Measurements from ENCODE around the gene LTK. TPM values are rescaled to one million over a fixed set of nuclear protein-coding genes. Genes with fewer than 3 reads are reported as not detected.

LTK gene
- total and polyA plus RNA-seq, 8 donors: 1.2 to 25.2 (median 6.5) TPM

DNA sequence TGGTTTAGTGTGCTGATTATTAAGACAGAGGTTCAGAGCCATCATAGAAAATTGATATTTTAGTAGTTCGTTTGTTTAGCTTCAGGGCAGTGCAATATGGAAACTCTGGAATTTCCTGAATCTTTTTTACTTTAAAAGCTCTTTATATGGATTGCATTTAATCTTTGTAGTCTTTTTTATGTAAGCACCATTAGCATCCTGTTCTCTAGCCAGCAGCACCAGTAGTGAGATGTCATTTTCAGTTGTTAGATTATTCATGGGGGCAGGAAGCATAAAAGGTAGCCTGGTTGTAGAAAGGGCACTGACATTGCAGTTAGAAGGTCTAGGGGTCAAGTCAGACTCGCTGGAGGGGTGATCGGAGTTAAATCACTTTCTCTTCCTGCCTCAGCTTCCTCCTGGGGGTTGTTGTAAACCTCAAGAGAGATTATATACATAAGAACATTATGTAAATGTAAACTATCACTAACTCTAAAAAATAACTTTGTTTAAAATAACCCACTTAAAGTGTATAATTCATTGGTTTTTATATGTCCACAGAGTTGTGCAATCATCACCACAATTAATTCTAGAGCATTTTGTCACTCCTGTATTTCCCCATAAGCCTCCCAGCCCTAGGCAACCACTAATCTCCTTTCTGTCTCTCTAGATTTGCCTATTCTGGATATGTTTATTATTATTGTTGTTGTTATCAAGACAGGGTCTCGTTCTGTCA lies 51.4 kb downstream of the LTK start:
- Histone ChIP-seq H3K27ac (no peak overlapping the region), H3K9me3 (no peaks in the 10 kb centered on the region), H3K27me3 (no peaks in the 10 kb centered on the region), H3K4me1 (no peaks in the 10 kb centered on the region), H3K36me3 (peaks cover 22 to 97% (median 85%) of the 10 kb centered on the region in 4 donors), H3K4me3 (no peak overlapping the region)
- intact Hi-C loops (cut with DNase I; ENCODE audit: low total_unique reads): no loop called here
- no peak for DNase-seq
- TF ChIP-seq POLR2AphosphoS5 (IDR thresholded peaks at IDR 0.05) (no peak), POLR2A (IDR thresholded peaks at IDR 0.05) (no peak), EP300 (IDR thresholded peaks at IDR 0.05) (no peak)
- TF ChIP-seq, protein P1, sequence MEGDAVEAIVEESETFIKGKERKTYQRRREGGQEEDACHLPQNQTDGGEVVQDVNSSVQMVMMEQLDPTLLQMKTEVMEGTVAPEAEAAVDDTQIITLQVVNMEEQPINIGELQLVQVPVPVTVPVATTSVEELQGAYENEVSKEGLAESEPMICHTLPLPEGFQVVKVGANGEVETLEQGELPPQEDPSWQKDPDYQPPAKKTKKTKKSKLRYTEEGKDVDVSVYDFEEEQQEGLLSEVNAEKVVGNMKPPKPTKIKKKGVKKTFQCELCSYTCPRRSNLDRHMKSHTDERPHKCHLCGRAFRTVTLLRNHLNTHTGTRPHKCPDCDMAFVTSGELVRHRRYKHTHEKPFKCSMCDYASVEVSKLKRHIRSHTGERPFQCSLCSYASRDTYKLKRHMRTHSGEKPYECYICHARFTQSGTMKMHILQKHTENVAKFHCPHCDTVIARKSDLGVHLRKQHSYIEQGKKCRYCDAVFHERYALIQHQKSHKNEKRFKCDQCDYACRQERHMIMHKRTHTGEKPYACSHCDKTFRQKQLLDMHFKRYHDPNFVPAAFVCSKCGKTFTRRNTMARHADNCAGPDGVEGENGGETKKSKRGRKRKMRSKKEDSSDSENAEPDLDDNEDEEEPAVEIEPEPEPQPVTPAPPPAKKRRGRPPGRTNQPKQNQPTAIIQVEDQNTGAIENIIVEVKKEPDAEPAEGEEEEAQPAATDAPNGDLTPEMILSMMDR (IDR thresholded peaks at IDR 0.05): no peak
- 59 to 75% (median 70%) methylated on average over 4 of the region's 4 CpGs for WGBS, 5 donors

Other genes with a start within 250 kb of the LTK start
- 1 to 10 TPM in 3 of 5 donors, not detected in 2; 4.6 to 9.6 (median 5.2) TPM for gene OIP5, start 181.2 kb downstream of the LTK start, total RNA-seq
- 1 to 10 TPM; 2.5 to 3.7 (median 3.4) TPM for gene OIP5, start 181.2 kb downstream of the LTK start, polyA plus RNA-seq
- 10 to 100 TPM in 3 of 5 donors, 1 to 10 TPM in 2; 2.9 to 55.8 (median 33.4) TPM for gene NUSAP1, start 180.9 kb downstream of the LTK start, total RNA-seq
- gene NUSAP1, start 180.9 kb downstream of the LTK start, polyA plus RNA-seq: 10 to 100 TPM in 1 of 3 donors, 1 to 10 TPM in 2; 3.4 to 18.5 (median 6.4) TPM
- 10 to 100 TPM in 4 of 5 donors, 1 to 10 TPM in 1; 7.4 to 74.1 (median 17.8) TPM for gene NDUFAF1, start 111.3 kb downstream of the LTK start, total RNA-seq
- gene NDUFAF1, start 111.3 kb downstream of the LTK start, polyA plus RNA-seq: 10 to 100 TPM; 16.5 to 20.2 (median 18.9) TPM
- gene RTF1, start 96.7 kb downstream of the LTK start, total RNA-seq: 10 to 100 TPM in 4 of 5 donors, 1 to 10 TPM in 1; 8.8 to 47.9 (median 44.6) TPM
- gene RTF1, start 96.7 kb downstream of the LTK start, polyA plus RNA-seq: 10 to 100 TPM; 13.4 to 46.0 (median 16.7) TPM
- 100 to 1,000 TPM in 1 of 5 donors, 10 to 100 TPM in 3, 1 to 10 TPM in 1; 3.6 to 308 (median 30.9) TPM for gene ITPKA, start 20.0 kb downstream of the LTK start, total RNA-seq
- gene ITPKA, start 20.0 kb downstream of the LTK start, polyA plus RNA-seq: 10 to 100 TPM in 1 of 3 donors, 1 to 10 TPM in 2; 3.0 to 35.7 (median 6.8) TPM
- 10 to 100 TPM in 3 of 5 donors, 1 to 10 TPM in 2; 1.8 to 17.4 (median 14.8) TPM for gene RPAP1, start 30.4 kb upstream of the LTK start, total RNA-seq
- gene RPAP1, start 30.4 kb upstream of the LTK start, polyA plus RNA-seq: 10 to 100 TPM in 1 of 3 donors, 1 to 10 TPM in 2; 6.0 to 10.6 (median 8.5) TPM
- gene TYRO3, start 45.4 kb upstream of the LTK start, total RNA-seq: 10 to 100 TPM in 3 of 5 donors, 1 to 10 TPM in 1, under 1 TPM in 1; 0.89 to 16.9 (median 10.5) TPM
- 1 to 10 TPM; 3.6 to 6.6 (median 6.6) TPM for gene TYRO3, start 45.4 kb upstream of the LTK start, polyA plus RNA-seq
- gene MGA, start 146.6 kb upstream of the LTK start, total RNA-seq: 10 to 100 TPM; 19.6 to 75.2 (median 47.4) TPM
- 1 to 10 TPM; 2.1 to 2.3 (median 2.2) TPM for gene MGA, start 146.6 kb upstream of the LTK start, polyA plus RNA-seq

Data from stomach (tissue), 9 donors.